Fibroblast of lung (primary cell): ENCODE data around the gene SRPRB. TPM values are rescaled to one million over a fixed set of nuclear protein-coding genes. Genes with fewer than 3 reads are reported as not detected.

Experiments
- DNase-seq, 2 donors: peaks; one replicate each; pipeline versions ENCODE4 v3.0.0 to v3.0.0-alpha.2; 2010; ENCODE audit warnings: low read depth in 2 of 2
- H2AFZ ChIP-seq: 2 replicates; pipeline ENCODE4 v1.5.1; 2012; ENCODE audit warnings: low read length, control low read depth, inconsistent platforms
- H3K27ac ChIP-seq: 2 replicates; pipeline ENCODE4 v1.5.1; 2011; ENCODE audit warnings: low read length, control low read depth; ENCODE audit not compliant: insufficient read depth
- H3K27me3 ChIP-seq: 2 replicates; pipeline ENCODE4 v1.5.1; 2011; ENCODE audit warnings: mild to moderate bottlenecking, low read length; ENCODE audit not compliant: control insufficient read depth, insufficient read depth
- H3K36me3 ChIP-seq: 2 replicates; pipeline ENCODE4 v1.5.1; 2011; ENCODE audit warnings: low read length; ENCODE audit not compliant: control insufficient read depth, insufficient read depth
- H3K4me1 ChIP-seq: 2 replicates; pipeline ENCODE4 v1.5.1; 2011; ENCODE audit warnings: low read length; ENCODE audit not compliant: control insufficient read depth, insufficient read depth; ENCODE audit errors: extremely low read depth
- H3K4me2 ChIP-seq: 2 replicates; pipeline ENCODE4 v1.5.1; 2011; ENCODE audit warnings: low read length, control low read depth; ENCODE audit not compliant: insufficient read depth; ENCODE audit errors: extremely low read depth
- H3K4me3 ChIP-seq, 4 experiments: fragments of 200-600 bp in 1 of 4; sonication (generic) in 1 of 4; replicated peaks in 1 of 4; 2 replicates each; pipeline ENCODE4 v1.5.1; 2011 to 2016; ENCODE audit warnings: low read length in 4 of 4, low read depth in 3 of 4, mild to moderate bottlenecking in 3 of 4, control low read depth in 2 of 4, inconsistent platforms in 1 of 4, mixed read lengths in 1 of 4; ENCODE audit not compliant: insufficient read depth in 1 of 4; ENCODE audit errors: control extremely low read depth in 1 of 4
- H3K79me2 ChIP-seq: 2 replicates; pipeline ENCODE4 v1.5.1; 2012; ENCODE audit warnings: mild to moderate bottlenecking, low read length, inconsistent platforms; ENCODE audit not compliant: control insufficient read depth, insufficient read depth
- H3K9ac ChIP-seq: 2 replicates; pipeline ENCODE4 v1.5.1; 2011; ENCODE audit warnings: mild to moderate bottlenecking, low read length, control low read depth; ENCODE audit not compliant: insufficient read depth
- H3K9me3 ChIP-seq: 2 replicates; pipeline ENCODE4 v1.5.1; 2012; ENCODE audit warnings: low read depth, low read length; ENCODE audit not compliant: control insufficient read depth, insufficient read depth
- H4K20me1 ChIP-seq: 2 replicates; pipeline ENCODE4 v1.5.1; 2011; ENCODE audit warnings: low read length; ENCODE audit not compliant: control insufficient read depth, insufficient read depth; ENCODE audit errors: extremely low read depth
- EZH2 ChIP-seq: IDR thresholded peaks from 2 replicates; pipeline ENCODE4 v1.5.1; 2012; ENCODE audit warnings: low read length, control low read depth, mild to moderate bottlenecking; ENCODE audit errors: missing control alignments
- polyA plus RNA-seq, 2 donors: library from polyadenylated mRNA; depleted of rRNA in 1 of 2; stranded (reverse) in 1 of 2; unstranded in 1 of 2; fragments of >200 nt; gene quantifications; 2 replicates each; pipeline ENCODE4 v1.2.1, GENCODE V29; 2011 to 2012; ENCODE audit warnings: missing spikeins in 1 of 2
- total RNA-seq: library from RNA; depleted of rRNA; stranded (reverse); fragments of >200 nt; gene quantifications from 2 replicates; pipeline ENCODE4 v1.2.1, GENCODE V29; 2014
- TF ChIP-seq, protein P1 (sequence below), 2 donors: IDR thresholded peaks in 1 of 2; conservative IDR thresholded peaks in 1 of 2; 1 replicate in 1 of 2; 2 replicates in 1 of 2; pipeline ENCODE4 v1.5.1; 2011 to 2012; ENCODE audit warnings: low read length in 2 of 2, control low read depth in 1 of 2, inconsistent platforms in 1 of 2, low read depth in 1 of 2, mild to moderate bottlenecking in 1 of 2

The SRPRB gene
- total and polyA plus RNA-seq, 2 donors (not counting 1 experiment from before 2014, with no cell fraction given) = 63.1 to 69.2 TPM

GRCh38 chr3:133830071-133830470 is 24.5 kb downstream of the SRPRB start:
- H3K27ac ChIP-seq = no peak overlapping the region
- no peaks in the 10 kb centered on the region for H3K79me2 ChIP-seq
- H2AFZ ChIP-seq = no peak overlapping the region
- no peaks in the 10 kb centered on the region for H3K27me3 ChIP-seq
- DNase-seq = no peak
- no peak overlapping the region for H3K4me3 ChIP-seq
- H3K9ac ChIP-seq = no peak overlapping the region
- TF ChIP-seq, protein P1, sequence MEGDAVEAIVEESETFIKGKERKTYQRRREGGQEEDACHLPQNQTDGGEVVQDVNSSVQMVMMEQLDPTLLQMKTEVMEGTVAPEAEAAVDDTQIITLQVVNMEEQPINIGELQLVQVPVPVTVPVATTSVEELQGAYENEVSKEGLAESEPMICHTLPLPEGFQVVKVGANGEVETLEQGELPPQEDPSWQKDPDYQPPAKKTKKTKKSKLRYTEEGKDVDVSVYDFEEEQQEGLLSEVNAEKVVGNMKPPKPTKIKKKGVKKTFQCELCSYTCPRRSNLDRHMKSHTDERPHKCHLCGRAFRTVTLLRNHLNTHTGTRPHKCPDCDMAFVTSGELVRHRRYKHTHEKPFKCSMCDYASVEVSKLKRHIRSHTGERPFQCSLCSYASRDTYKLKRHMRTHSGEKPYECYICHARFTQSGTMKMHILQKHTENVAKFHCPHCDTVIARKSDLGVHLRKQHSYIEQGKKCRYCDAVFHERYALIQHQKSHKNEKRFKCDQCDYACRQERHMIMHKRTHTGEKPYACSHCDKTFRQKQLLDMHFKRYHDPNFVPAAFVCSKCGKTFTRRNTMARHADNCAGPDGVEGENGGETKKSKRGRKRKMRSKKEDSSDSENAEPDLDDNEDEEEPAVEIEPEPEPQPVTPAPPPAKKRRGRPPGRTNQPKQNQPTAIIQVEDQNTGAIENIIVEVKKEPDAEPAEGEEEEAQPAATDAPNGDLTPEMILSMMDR (conservative IDR thresholded peaks at IDR 0.05 in 1 of 2, IDR thresholded peaks at IDR 0.05 in 1 of 2; ENCODE audit: low read depth in 1 of 2, low read length in 2 of 2) = no peak
- no peak for TF ChIP-seq EZH2
- no peaks in the 10 kb centered on the region for H3K9me3 ChIP-seq
- no peak overlapping the region for H3K4me2 ChIP-seq
- H3K4me1 ChIP-seq = no peaks in the 10 kb centered on the region
- no peaks in the 10 kb centered on the region for H4K20me1 ChIP-seq
- H3K36me3 ChIP-seq = no peaks in the 10 kb centered on the region

GRCh38 chr3:133831966-133832801 is 26.6 kb downstream of the SRPRB start:
- H3K4me2 ChIP-seq = no peak overlapping the region
- no peak overlapping the region for H3K27ac ChIP-seq
- no peaks in the 10 kb centered on the region for H3K27me3 ChIP-seq
- no peaks in the 10 kb centered on the region for H3K4me1 ChIP-seq
- TF ChIP-seq EZH2 = no peak
- TF ChIP-seq, protein P1 (conservative IDR thresholded peaks at IDR 0.05 in 1 of 2, IDR thresholded peaks at IDR 0.05 in 1 of 2; ENCODE audit: low read depth in 1 of 2, low read length in 2 of 2) = no peak
- no peaks in the 10 kb centered on the region for H4K20me1 ChIP-seq
- H3K36me3 ChIP-seq = no peaks in the 10 kb centered on the region
- no peaks in the 10 kb centered on the region for H3K9me3 ChIP-seq
- DNase-seq = no peak
- no peaks in the 10 kb centered on the region for H3K79me2 ChIP-seq
- no peak overlapping the region for H3K9ac ChIP-seq
- H3K4me3 ChIP-seq = no peak overlapping the region
- no peak overlapping the region for H2AFZ ChIP-seq

GRCh38 chr3:133832802-133833144 is 27.2 kb downstream of the SRPRB start:
- H3K27ac ChIP-seq = no peak overlapping the region
- no peak overlapping the region for H3K9ac ChIP-seq
- no peak overlapping the region for H3K4me3 ChIP-seq
- no peak for TF ChIP-seq EZH2
- TF ChIP-seq, protein P1 (conservative IDR thresholded peaks at IDR 0.05 in 1 of 2, IDR thresholded peaks at IDR 0.05 in 1 of 2; ENCODE audit: low read depth in 1 of 2, low read length in 2 of 2) = no peak
- no peak for DNase-seq
- H2AFZ ChIP-seq = no peak overlapping the region
- no peaks in the 10 kb centered on the region for H3K27me3 ChIP-seq
- H3K79me2 ChIP-seq = no peaks in the 10 kb centered on the region
- H3K4me1 ChIP-seq = no peaks in the 10 kb centered on the region
- no peaks in the 10 kb centered on the region for H4K20me1 ChIP-seq
- H3K9me3 ChIP-seq = no peaks in the 10 kb centered on the region
- H3K4me2 ChIP-seq = no peak overlapping the region
- H3K36me3 ChIP-seq = no peaks in the 10 kb centered on the region
